Stimulated activated CD8-positive, alpha-beta memory T cell treated with anti-CD3 and anti-CD28 coated beads, Interleukin-15, amount 100 ng/mL, for 48 hours (primary cell): ENCODE data around the gene SLC25A1.
"Not testable (repeated sequence)": the region's sequence is repeated elsewhere in the genome, so short reads cannot be mapped to it uniquely, and the experiment has no call there.

Experiments
- DNase-seq, 2 donors: peaks; one replicate each; pipeline ENCODE4 v3.0.0-alpha.2; 2020; ENCODE audit warnings: low read depth in 2 of 2

The SLC25A1 gene

DNA sequence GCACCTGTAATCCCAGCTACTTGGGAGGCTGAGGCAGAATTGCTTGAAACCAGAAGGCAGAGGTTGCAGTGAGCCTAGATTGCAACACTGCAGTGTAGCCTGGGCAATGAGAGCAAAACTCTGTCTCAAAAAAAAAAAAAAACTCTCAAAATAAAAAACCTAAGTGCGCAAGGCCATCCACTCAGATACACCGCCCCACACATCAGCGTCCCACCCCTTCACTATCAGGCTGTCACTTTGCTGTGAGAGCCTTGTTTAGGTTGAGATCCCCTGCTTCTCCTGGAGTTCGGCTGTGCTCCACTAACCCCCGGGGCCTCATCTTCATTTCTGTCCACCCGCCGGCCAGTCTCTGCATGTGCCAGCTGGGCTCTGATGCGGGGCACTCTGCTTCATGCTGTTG is 12.1 kb downstream of the SLC25A1 start:
- no peak for DNase-seq

DNA sequence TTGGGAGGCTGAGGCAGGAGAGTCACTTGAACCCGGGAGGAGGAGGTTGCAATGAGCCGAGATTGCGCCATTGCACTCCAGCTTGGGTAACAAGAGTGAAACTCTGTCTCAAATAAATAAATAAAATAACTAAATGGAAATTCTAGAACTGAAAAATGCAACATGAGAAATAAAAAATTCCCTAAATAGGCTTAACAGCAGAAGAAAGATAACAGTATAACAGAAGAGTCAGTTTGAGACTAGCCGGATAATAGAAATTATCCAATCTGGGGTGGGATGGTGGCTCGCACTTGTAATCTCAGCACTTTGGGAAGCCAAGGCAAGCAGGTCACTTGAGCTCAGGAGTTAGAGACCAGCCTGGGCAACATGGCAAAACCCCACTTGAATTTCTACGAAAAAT is 14.1 kb downstream of the SLC25A1 start:
- no peak for DNase-seq

DNA sequence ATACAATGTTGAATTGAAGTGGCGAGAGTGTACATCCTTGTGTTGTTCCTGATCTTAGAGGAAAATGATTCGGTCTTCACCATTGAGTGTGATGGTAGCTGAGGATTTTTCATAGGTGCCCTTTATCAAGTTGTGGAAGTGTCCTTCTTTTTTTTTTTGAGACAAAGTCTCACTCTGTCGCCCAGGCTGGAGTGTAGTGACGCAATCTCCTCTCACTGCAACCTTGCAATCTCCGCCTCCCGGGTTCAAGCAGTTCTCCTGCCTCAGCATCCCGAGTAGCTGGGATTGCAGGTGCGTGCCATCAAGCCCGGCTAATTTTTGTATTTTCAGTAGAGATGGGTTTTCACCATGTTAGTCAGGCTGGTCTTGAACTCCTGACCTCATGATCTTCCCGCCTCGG is 19.9 kb downstream of the SLC25A1 start:
- not testable (repeated sequence) for DNase-seq

DNA sequence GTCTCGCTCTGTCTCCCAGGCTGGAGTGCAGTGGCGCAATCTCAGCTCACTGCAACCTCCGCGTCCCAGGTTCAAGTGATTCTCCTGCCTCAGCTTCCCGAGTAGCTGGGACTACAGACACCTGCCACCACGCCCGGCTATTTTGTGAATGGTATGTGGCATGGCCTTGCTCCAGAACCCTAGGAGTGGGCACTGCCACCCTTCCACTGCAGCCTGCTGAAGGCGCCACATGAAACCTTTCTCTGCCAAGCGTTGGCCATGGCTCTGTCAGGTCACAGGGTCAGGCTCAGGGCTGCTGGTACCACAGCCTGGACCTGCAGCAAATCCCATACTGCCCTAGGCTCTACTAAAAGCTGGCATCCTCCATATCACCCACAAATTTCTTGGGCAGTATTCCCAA is 22.4 kb downstream of the SLC25A1 start:
- DNase-seq = not testable (repeated sequence)

DNA sequence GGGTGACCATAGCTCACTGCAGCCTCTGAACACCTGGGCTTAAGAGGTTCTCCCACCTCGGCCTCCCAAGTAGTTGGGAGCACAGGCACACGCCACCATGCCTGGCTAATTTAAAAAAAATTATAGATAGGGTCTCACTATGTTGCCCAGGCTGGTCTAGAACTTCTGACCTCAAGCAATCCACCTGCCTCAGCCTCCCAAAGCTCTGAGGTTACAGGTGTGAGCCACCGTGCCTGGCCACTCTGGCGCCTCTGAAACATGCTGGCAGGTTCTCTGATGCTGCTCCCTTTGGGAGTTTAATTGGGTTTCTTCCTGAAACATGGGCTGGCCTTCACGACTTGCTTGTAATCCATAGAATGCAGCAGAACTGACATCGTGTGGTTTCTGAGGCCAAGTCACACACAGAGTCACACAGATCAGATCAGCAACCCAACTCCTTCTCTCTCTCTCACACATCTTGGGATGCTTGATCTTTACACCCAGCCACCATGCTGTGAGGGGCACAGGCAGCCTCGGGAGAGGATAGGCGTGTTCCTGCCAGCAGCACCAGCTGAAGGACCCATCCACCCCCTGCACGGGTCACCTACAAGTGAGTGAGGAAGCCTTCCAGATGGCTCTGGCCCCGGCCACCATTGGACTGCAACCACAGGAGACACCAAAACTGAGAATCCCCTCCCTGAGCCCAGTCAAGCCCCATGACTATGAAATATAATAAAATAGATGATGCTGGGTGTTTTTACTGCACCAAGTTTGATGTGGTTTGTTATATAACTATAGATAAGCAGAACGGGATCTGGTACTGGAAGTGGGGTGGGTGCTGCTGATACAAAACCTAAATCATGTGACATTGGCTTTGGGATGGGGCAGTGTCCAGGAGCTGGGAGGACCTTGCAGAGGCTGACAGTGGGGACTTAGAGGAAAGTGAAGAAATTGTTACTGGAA is 25.3 kb downstream of the SLC25A1 start:
- DNase-seq = no peak

DNA sequence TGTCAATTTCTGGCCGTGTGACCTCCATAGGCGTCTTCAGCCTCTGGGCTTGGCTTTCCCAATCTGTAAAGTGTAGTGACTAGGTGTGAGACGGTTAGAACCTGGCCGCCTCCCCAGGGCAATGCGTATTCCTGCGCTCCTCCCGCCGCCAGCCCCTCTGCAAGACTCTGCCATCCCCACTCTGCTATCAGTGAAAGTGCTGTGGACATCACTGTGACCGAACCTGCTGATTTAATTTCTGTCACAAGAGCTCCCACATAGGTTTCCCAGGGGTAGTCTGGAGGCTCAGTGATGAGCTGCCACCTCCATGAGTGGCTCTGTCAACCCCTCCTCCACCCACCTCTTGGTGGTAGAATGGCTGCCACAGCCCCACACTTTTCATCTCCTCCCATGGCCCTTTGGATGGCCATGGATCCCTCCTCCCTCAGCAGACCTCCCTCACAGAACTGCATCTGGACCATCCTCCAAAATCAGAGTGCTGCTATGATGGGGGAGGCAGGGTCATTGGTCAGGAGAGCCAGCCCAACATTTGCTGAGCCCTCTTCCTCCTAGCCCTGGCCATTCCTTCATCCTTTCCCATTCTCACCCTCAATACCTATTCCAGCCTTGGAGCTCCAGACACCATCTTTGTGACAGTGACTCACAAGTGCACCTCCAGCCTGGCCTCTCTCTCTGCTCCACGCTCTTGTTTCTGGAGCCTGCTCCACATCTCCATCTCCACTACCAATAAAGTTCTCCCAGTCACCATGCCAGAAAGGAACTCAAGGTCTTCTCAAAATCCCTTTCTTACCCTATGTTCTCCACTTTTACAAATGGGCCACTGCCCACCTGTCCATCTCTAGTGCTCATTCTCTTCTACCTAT is 27.0 kb downstream of the SLC25A1 start:
- no peak for DNase-seq

DNA sequence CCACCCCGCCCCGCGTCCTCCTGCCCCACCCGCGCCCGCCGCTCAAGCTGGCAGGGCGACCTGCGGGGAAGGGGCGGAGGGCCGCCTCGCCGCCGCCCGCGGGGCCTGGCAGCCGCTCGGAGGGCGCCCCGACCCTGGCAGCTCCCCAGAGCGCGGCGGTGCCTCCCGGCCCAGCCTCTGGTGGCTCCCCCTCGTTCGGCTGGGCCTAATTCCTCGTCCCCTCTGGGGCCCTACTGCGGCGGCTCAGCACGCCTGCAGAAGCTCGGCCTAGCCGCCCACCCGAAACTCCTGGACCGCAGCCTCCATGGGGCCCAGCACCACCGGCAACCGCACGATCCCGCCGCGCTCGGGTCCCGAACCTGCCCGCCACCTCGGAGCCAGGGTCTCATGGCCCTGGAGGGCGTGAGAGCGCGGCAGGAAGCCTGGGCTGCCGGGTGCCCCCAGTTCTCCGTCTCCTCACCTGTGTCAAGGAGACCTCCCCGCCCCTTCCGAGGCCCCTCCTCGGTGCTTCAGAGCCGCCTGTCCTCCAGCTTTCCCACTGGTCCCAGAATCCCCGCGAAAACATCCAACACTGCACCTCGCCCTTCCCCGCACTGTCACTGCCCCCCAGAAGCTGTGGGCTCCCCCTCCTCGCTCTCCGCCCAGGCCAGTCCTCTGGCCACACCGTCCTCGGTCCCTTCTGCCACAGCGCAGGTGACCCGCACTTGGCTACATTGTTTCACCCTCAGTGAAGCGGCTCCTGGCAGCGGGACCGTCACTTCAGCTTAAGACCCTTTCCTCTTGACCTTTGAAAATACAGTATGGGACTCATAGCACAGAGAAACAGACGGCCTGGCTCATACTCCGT is 27.8 kb downstream of the SLC25A1 start:
- DNase-seq = no peak

DNA sequence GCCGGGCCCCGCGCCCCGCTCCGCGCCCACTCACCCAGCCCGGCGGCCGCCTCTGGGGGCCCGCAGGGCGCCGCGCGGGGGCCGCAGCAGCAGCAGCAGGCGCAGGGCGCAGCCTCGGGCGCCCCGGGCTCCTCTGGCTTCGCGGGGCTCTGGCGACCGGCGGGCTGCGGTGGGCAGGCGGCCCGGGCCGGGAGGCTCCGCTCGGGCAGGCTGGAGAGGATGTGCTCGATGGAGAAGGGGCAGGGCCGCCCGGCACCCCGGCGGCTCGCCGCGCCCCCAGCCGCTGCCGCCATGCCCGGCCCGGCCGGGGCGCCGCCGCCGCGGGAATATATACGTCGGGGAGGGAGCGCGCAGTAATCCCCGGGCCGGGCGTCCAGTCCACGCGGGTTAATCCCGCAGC is 28.5 kb downstream of the SLC25A1 start, which contains the start of gene GSC2:
Gene GSC2 (minus strand): TSS at position 302 of the 400 bp plus-strand sequence. CDS start 9 bp downstream, at position 293.
- no peak for DNase-seq

DNA sequence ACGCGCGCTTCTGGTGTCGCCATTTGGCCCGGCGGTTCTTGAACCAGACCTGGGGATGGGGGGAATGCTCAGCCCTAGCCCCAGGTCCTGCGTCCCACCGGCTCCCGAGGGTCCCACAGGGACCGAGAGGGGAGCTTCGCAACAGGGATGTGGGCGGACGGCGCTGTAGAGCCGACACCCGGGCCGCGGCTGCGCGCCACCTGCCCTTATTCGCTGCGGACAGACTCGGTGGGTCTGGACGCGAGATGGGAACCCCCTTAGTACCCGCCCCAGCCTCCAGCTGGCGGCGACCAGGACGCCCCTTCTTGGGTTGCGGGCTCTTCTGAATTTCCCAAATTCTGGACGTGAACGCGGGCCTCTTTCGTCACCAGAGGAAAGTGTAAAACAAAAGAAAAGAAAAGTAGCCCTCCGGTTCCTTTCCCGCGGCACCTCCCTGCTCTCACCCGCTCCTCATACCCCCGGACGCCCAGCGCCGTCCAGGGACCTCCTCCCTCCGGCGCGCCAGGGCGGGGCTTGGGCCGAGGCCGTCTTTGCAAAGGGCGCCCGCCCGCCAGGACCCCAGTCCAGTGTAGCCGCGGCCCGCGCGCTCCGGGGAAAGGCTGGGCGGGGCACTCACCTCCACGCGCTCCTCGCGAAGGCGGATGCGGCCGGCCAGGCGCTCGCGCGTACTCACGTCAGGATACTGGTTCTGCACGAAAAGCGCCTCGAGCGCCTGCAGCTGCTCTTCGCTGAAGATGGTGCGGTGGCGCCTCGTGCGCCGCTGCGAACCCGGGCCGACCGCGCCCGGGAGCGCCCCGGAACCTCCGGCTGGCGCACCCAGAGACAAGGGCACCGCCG is 29.3 kb downstream of the SLC25A1 start:
- DNase-seq = peak; percentile 15 to 16

DNA sequence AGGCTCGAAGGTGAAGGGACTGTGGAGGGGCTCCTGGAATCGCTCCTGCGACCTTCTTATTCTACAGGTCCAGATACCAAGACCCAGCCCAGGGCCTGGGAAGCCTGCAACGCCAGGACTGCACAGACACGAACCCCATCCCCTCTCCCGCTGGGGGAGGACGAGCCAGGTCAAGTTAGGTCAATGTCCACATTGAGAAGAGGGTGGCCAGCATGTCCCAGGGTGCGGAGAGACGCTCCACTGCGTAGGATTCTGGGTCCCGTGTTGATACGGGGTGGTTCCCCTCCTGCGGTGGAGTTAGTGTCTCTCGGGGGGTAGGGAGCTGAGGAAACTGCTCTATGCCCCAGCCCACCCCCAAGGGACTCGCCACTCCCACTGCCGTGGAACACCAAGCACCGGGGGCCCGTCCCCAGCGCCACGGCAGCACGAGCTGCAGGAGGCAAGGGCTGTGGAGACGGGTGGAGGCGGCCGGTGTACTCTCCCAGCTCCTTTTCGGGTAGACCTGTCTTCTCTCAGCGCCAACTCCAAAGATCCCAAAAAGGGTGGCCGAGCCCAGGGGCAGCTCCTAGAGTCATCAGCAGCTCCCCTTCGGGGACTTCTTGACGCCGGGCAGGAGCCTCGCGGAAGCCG is 30.0 kb downstream of the SLC25A1 start:
- DNase-seq = no peak

DNA sequence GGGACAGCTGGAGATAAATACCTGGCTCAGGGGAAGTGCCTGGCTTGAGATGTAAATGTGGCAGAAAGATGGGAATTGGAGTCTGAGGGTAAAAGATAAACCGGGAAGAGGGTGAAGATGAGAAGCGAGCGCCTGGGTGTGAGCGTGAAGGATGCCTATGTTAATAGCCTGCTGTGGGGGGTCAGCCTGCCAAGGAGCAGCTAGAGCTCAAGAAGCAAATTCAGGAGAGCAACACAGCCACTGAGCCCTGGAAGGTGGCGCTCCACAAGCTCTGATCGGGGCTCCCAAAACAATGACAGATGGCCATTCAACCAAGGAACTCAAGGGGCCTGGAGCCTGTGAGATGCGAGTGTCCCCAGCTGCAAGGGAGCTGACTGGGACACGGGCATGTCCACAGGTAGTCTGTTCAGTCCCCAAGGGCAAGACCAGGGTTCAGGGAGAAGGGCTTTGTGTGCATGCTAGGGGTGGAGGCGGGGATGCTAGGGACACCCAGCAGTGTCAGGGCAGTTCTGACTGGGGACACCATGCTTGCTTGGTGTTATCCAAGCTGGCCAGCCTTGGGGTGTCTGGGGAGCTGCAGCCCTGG is 31.2 kb downstream of the SLC25A1 start:
- DNase-seq = no peak

DNA sequence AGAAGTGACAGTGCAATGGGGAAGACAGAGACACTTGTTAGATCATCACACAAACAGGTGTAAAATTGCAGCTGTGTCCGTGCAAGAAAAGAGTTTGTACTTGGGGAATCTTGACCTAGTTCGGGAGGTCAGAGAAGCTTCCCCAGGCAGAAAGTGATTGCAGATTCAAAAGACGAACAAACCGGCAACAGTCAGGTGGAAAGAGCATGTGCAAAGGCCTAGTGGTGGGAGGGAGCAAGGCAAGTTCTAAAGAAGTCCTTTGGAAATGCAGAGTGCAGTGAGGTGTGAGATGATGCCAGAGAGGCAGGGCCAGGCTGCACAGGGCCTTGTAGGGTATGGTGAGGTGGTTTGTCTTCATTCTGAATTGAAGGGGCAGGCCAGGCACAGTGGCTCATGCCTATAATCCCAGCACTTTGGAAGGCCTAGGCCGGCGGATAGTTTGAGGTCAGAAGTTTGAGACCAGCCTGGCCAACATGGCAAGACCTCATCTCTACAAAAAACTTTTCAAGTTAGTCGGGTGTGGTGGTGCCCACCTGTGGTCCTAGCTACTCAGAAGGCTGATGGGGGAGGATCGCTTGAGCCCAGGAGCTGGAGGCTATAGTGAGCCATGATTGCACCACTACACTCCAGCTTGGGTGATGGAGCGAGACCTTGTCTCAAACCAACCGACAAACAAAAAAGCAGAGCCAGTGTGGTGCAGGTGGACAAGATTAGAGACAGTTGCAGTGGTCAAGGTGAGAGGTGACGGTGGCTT is 32.1 kb downstream of the SLC25A1 start:
- DNase-seq = no peak

DNA sequence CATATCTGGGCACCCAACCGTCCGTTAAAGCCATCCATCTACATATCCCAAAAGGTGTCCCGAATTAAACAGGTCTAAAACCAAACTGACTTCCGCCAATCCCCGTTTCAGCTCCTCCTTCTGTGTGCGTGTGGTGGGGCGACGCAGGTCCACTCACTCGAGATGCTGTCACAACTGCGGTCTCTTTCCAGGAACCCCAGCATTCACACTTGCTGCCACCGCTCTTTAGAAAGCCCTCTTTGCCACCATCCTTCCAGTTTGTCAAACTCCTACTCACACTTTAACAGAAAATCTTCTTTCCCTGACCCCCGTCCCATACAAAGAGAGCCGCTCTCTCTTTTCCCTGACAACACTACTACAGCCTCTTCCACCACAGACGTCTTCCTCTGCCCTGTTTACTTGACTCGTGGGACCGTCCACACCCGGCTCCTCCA is 34.6 kb downstream of the SLC25A1 start:
- peak; percentile 24 to 28 for DNase-seq

DNA sequence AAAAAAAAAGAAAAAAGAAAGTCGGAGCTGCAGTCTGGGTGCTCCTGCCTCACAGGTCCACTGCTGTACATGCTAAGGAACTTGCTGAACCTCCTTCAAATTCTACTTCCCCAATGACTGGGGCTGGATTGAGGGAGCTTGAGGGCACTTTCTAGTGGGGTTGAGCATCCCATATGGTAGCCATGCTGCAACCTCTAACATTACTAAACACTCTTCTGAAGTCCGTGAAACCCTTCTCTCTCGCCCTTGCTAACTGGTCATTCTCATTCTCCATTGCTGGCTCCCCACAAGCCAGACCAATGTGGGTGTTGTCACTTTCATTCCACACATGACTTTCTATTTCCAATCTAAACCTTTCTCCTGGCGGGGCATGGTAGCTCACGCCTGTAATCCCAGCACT is 35.3 kb downstream of the SLC25A1 start:
- no peak for DNase-seq

DNA sequence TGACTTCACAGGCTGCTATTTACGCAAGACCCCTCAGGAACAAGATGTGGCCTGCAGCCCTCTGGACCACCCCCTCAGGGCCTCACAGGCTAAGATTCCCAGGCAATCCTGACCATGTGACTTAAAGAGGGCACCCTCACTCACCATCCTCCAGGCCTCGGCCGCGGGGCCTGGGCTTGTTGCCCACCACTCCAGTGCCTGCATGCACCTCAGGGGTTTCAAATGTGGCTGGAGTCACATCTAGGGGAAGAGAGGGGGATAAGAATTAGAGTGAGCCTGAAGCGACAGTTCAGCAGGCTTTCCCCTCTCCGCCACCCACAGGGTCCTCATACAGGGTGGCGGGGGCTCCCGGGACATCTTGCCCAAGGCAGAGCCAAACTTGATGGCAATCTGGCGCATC is 36.1 kb downstream of the SLC25A1 start:
- DNase-seq = no peak

DNA sequence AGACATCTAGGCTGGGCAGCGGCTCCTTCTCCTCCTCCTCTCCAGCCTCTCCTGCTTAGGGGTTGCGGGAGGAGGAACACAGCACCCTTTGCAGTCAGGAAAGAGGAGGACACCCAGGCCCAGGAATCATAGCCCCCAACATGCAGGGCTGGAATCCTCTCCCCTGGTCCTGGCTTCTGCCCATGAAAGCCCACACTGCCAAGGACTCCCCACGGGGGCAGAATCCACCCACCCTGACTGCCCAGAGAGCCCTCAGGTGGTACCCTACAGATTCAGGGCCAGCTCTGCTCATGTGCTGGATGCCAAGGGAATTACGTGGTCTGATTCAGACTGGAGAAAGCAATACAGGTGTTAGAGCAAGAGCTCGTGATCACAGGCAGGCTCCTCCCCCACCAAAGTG is 38.6 kb downstream of the SLC25A1 start:
- DNase-seq = no peak

DNA sequence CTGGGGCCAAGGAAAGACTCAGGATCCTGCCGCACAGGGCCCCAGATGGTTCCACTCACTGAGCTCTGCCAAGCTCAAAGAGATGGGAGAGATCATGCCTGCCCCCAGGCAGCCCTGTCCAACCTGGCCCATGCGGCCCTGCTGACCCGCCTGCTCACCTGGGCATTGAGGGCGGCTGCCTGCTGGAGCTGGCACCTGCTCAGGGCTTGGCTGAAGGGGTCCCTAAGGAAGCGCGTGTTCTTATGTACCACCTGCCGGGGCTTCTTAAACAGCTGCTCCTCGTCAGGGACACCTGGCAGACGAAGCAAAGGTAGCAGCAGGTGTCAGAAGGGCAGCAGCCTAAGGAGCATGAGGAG is 39.6 kb downstream of the SLC25A1 start:
- DNase-seq = no peak

DNA sequence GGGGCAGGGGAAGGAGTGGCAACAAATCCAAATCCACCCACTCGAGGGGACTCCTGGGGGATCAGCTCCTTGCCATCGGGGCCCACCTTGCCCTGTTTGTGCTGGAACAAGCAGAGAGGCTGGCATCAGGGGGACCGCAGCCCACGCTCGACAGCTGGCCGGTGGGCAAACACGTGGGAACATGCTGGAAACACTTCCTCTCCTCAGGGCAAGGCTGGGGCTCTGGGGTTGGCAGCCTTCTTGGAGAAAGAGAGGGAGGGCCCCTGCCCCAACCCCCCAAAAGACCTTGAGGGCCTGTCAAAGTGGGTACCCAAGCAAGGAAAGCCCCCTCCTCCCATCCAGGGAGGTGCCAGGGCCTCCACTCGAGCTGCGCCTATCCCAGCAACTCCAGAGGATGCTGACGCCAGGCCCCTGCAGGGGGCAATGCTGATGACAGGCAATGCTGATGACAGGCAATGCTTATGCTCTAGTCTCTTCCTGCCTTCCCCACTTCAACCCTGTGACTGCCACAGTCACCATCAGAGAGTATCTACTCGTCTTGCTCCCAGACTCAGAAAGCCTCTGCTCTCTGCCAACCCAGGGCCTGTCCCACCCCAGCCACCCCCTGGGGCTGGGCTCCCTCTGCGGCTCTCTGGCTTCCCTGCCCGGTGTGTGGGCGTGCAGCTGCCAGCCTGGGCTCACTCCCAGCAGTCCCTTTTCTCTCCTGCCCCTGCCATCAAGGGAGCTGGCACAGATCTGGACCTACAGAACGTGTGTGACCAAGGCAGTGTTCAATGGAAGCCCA is 40.1 kb downstream of the SLC25A1 start:
- no peak for DNase-seq
